GM19372 (cell line): Measurements from ENCODE around the gene SMARCA4.
"Not testable (repeated sequence)": the region's sequence is repeated elsewhere in the genome, so short reads cannot be mapped to it uniquely, and the experiment has no call there.

Source experiments
- ATAC-seq: cut with Tn5 transposase; IDR thresholded peaks from one replicate; pipeline ENCODE4 v1.9.1; 2021; ENCODE audit warnings: mild to moderate bottlenecking, low read depth, moderate library complexity; ENCODE audit not compliant: unreplicated experiment

SMARCA4 gene

DNA sequence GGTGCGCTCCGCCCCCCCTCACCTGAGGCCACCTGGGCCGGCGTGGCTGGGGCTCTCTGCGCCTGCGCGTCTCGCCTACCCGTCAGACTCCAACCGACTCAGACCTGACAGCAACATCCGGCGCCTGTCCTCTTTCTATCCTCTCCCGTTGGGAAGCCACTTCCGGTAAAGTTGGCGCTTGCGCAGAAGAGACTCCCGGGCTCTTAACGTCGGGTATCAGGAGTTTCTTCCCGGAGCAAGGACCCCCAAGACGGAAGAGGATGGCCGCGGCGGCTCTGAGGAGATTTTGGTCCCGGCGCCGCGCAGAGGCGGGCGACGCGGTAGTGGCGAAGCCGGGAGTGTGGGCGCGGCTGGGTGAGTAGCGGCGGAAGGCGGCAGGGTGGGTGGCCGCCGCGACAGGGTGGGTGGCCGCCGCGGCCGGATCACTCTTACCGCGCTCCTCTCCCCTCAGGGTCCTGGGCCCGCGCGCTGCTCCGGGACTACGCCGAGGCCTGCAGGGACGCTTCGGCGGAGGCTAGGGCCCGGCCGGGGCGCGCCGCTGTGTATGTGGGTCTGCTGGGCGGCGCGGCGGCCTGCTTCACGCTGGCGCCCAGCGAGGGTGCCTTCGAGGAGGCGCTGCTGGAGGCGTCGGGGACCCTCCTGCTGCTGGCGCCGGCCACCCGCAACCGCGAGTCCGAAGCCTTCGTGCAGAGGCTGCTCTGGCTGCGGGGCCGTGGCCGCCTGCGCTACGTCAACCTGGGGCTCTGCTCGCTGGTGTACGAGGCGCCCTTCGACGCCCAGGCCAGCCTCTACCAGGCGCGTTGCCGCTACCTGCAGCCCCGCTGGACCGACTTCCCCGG, 32.0 kb upstream of the SMARCA4 start, which contains the start of the genes TIMM29 and YIPF2:
TIMM29 (plus strand) TSS at position 249 of the 839 bp plus-strand sequence; CDS start at position 261, 12 bp downstream.
YIPF2 (minus strand) TSS at position 77 of the 839 bp plus-strand sequence. CDS start 229 bp downstream, outside the sequence.
- ATAC-seq: peak; percentile 89

GRCh38 chr19:10929402-10929794, 31.4 kb upstream of the SMARCA4 start:
- no peak for ATAC-seq

DNA sequence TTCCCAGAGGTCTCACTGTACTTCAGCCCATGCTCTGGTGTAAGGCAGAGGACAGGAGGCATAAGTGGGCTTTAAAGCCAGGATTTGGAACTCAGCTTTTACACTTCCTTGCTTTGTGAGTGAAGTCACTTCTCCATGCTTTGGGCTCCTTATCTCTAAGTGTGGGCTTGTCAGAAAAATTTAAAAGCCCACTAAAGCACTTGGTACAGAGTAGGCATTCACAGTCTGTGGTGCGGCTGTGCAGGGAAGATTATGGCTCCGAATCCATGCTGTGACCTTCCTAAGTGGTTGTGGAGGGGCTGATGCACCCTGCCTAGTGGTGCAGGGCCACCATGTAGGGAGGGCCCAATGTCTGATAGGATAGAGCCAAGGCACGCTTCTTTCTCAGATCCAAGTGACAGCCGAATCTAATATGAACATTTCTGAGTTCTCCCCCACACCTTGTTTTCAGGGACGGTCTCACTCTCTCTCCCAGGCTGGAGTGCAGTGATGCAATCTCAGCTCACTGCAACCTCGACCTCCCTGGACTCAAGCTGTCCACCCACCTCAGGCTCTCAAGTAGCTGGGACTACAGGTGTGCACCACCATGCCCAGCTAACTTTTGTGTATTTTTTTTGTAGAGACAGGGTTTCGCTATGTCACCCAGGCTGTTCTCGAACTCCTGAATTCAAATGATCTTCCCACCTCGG, 25.3 kb upstream of the SMARCA4 start:
- no peak for ATAC-seq

- ATAC-seq: no peak
These were observed 24.2 kb upstream of the SMARCA4 start for GRCh38 chr19:10936661-10937084.

DNA sequence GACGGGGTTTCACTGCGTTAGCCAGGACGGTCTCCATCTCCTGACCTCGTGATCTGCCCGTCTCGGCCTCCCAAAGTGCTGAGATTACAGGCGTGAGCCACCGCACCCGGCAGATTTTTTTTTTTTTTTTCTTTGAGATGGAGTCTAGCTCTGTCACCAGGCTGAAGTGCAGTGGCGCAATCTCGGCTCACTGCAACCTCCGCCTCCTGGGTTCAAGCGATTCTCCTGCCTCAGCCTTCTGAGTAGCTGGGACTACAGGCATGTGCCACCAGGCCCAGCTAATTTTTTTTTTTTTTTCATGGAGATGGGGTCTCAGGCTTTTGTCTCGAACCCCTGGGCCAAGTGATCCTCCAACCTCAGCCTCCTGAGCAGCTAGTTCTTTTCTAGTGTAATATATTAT, 19.2 kb upstream of the SMARCA4 start:
- ATAC-seq: not testable (repeated sequence)

DNA sequence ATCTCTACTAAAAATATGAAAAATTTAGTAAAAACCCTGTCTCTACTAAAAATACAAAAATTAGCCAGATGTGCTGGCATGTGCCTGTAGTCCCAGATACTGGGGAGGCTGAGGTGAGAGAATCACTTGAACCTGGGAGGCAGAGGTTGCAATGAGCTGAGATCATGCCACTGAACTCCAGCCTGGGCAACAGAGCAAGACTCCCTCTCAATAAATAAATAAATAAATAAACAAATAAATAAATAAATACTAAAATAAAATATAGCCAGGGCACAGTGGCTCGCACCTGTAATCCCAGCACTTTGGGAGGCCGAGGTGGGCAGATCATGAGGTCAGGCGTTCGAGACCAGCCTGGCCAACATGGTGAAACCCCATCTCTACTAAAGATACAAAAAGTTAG, 17.4 kb upstream of the SMARCA4 start:
- ATAC-seq: not testable (repeated sequence)

GRCh38 chr19:10945264-10945663, 15.6 kb upstream of the SMARCA4 start:
- no peak for ATAC-seq

DNA sequence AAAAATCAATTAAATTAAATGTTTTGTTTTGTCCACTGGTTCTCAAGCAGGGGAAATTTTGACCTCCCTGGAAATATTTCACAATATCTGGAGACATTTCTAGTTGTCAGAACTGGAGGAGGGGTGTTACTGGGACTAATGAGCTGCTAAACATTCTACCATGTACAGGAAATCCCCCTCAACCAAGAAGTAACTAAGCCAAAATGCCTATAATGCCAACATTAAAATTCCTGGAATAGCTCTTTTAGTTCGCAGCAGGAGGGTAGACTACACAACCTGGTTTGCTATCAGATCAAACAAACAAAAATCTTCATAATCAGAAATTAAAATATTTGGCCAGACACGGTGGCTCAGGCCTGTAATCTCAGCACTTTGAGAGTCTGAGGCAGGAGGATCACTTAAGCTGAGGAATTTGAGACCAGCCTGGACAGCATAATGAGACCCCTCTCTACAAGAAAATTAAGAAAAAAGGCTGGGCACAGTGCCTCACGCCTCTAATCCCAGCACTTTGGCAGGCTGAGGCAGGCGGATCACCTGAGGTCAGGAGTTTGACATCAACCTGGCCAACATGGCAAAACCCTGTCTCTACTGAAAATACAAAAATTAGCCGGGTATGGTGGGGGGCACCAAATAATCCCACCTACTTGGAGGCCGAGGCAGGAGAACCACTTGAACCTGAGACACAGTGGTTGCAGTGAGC, 13.7 kb upstream of the SMARCA4 start:
- no peak for ATAC-seq

- ATAC-seq: no peak
These were observed 8.0 kb upstream of the SMARCA4 start for GRCh38 chr19:10952809-10953208.

- not testable (repeated sequence) for ATAC-seq
These were observed 1.4 kb upstream of the SMARCA4 start for GRCh38 chr19:10959277-10959968.

GRCh38 chr19:10961073-10961860, 437 bp downstream of the SMARCA4 start:
- peak; percentile 25 for ATAC-seq

DNA sequence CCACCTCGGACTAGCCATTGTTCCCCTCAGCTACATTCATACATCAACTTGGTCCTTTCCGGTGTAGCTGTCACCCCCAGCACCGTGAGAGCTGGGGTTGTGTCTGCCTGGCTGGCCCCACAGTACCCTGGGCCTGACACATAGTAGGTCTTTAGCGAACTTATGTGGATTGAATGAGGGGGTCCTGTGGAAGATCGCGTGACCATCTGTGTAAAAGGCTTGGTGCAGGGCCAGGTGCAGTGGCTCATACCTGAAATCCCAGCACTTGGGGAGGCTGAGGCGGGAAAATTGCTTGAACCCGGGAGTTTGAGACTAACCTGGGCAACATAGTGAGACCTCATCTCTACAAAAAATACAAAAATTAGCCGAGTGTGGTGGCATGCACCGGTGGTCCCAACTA, 2.0 kb downstream of the SMARCA4 start:
- ATAC-seq: no peak

DNA sequence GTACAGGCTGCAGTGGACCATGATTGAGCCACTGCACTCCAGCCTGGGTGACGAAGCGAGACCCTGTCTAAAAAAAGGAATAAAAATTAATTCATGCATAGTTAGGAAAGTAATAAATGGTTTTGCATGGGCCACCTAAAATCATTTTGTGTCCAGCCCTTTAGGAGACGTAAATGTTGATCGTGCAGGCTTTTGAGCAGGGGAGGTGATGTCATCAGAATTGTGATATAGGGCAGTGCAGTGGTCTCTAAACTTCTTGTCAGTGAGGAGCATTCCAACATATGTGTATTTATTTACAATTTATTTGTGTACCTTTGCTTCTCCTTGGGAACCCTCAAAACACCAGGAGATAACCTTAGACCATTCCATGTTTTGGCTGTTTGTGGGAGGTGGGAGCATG, 3.0 kb downstream of the SMARCA4 start:
- no peak for ATAC-seq

- no peak for ATAC-seq
These were observed 4.1 kb downstream of the SMARCA4 start for GRCh38 chr19:10964903-10965302.

GRCh38 chr19:10965398-10965797, 4.6 kb downstream of the SMARCA4 start:
- ATAC-seq: no peak

- no peak for ATAC-seq
These were observed 6.0 kb downstream of the SMARCA4 start for GRCh38 chr19:10966809-10967208.

GRCh38 chr19:10968527-10969135, 7.8 kb downstream of the SMARCA4 start:
- ATAC-seq: no peak

DNA sequence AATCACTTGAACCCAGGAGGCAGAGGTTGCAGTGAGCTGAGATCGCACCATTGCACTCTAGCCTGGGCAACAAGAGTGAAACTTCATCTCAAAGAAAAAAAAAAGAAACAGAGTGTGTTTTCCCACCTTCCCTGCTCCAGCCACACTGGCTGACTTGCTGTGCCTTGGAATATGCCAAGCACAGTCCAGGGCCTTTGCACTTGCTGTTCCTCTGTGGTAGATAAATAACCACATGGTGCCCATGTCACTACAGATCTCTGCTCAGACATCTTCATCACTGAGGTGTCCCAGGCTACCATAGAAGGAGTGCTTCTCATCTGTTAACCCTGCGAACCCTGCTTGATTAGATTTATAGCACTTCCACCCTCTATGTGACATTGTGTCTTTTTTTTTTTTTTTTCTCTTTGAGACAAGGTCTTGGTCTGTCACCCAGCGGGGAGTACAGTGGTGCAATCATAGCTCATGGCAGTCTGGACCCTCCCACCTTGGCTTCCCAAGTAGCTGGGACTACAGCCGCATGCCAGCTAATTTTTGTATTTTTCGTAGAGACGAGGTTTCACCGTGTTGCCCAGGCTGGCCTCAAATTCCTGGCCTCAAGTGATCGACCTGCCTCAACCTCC, 10.4 kb downstream of the SMARCA4 start:
- ATAC-seq: no peak
